Stimulated activated naive CD8-positive, alpha-beta T cell treated with anti-CD3 and anti-CD28 coated beads, Interleukin-15, Interleukin-2, amounts not matched to agents 100 U/mL and 50 U/mL, for 24 hours (primary cell): ENCODE measurements around the gene EHBP1.
A peak's percentile ranks its signal among the peaks of the same experiment; 100 is the strongest.
"Not testable (repeated sequence)": the region's sequence is repeated elsewhere in the genome, so short reads cannot be mapped to it uniquely, and the experiment has no call there.

Experiments used
- ATAC-seq: fragments of 150-1000 bp; cut with Tn5 transposase; one replicate; pipeline ENCODE4 v1.10.0; 2021
- DNase-seq: peaks from one replicate; pipeline ENCODE4 v3.0.0; 2021

EHBP1 gene

GRCh38 chr2:63073994-63074393 is 368.5 kb downstream of the EHBP1 start:
- ATAC-seq (no peak), DNase-seq (no peak)

- ATAC-seq, DNase-seq: not testable (repeated sequence)
These were observed 368.9 kb downstream of the EHBP1 start for GRCh38 chr2:63074399-63074798.

GRCh38 chr2:63078852-63079606 is 373.5 kb downstream of the EHBP1 start:
- peak; percentile 14 for DNase-seq
- ATAC-seq, result no peak

- DNase-seq, result no peak
- no peak for ATAC-seq
These were observed 375.9 kb downstream of the EHBP1 start for GRCh38 chr2:63081404-63081803.

GRCh38 chr2:63086687-63087086 is 381.2 kb downstream of the EHBP1 start:
- ATAC-seq, result no peak

GRCh38 chr2:63092401-63092800 is 386.9 kb downstream of the EHBP1 start:
- DNase-seq (no peak), ATAC-seq (no peak)

More at GRCh38 chr2:63086687-63087086, 381.2 kb downstream of the EHBP1 start:
- no peak for DNase-seq

- DNase-seq (no peak), ATAC-seq (no peak)
These were observed 387.3 kb downstream of the EHBP1 start for GRCh38 chr2:63092857-63093256.

- no peak for DNase-seq
- ATAC-seq, result no peak
These were observed 388.0 kb downstream of the EHBP1 start for GRCh38 chr2:63093502-63093901.
